IMR-90 (cell line): ENCODE data around the gene ABCB1. TPM values are rescaled to one million over a fixed set of nuclear protein-coding genes. Genes with fewer than 3 reads are reported as not detected.
"Not testable (repeated sequence)": the region's sequence is repeated elsewhere in the genome, so short reads cannot be mapped to it uniquely, and the experiment has no call there.

Experiments used
- ATAC-seq: fragments of 200-7000 bp; cut with Tn5 transposase; 2 replicates; pipeline ENCODE4 v1.9.1; 2020; ENCODE audit warnings: low read depth, mild to moderate bottlenecking, moderate library complexity
- BruUV-seq: library from RNA; stranded (reverse); fragments of 400-500 nt; replicated peaks from 2 replicates; lab custom pipeline; 2021; lab: Mats Ljungman, UMichigan
- CTCF ChIA-PET: fragments of 300-600 bp; formaldehyde crosslinking; extraction: SDS; loops from one replicate; lab custom pipeline; 2021; ENCODE audit warnings: antibody characterized with exemption; lab: Yijun Ruan, JAX
- POLR2A ChIA-PET: fragments of 300-600 bp; sonication (Branson Sonifier 250); formaldehyde crosslinking; loops from one replicate; lab custom pipeline; 2022; ENCODE audit warnings: antibody characterized with exemption; ENCODE audit not compliant: unreplicated experiment; lab: Charles Lee
- DNase-seq: peaks from one replicate; pipeline ENCODE4 v3.0.0; 2013
- H2AFZ ChIP-seq: replicated peaks from 2 replicates; pipeline ENCODE3; 2013; ENCODE audit warnings: low read length, mild to moderate bottlenecking; ENCODE audit not compliant: poor library complexity
- H2AK5ac ChIP-seq: 2 replicates; pipeline ENCODE4 v1.6.1; 2013; ENCODE audit warnings: low read depth, low read length, inconsistent platforms
- H2AK9ac ChIP-seq: replicated peaks from 2 replicates; pipeline ENCODE3; 2013; ENCODE audit warnings: mild to moderate bottlenecking, low read depth, low read length, moderate library complexity; ENCODE audit not compliant: poor library complexity
- H2BK120ac ChIP-seq: 2 replicates; pipeline ENCODE4 v1.6.1; 2013; ENCODE audit warnings: low read depth, low read length, inconsistent platforms
- H2BK15ac ChIP-seq: 3 replicates; pipeline ENCODE4 v1.6.1; 2013; ENCODE audit warnings: low read depth, low read length, inconsistent platforms
- H2BK20ac ChIP-seq: 2 replicates; pipeline ENCODE4 v1.6.1; 2013; ENCODE audit warnings: low read depth, mild to moderate bottlenecking, inconsistent platforms, low read length, moderate library complexity
- H2BK5ac ChIP-seq: 2 replicates; pipeline ENCODE4 v1.6.1; 2013; ENCODE audit warnings: mild to moderate bottlenecking, low read depth, low read length, inconsistent platforms; ENCODE audit not compliant: poor library complexity, severe bottlenecking
- H3K14ac ChIP-seq: replicated peaks from 2 replicates; pipeline ENCODE4 v1.6.1; 2013; ENCODE audit warnings: low read depth, low read length, inconsistent platforms
- H3K18ac ChIP-seq: 2 replicates; pipeline ENCODE4 v1.6.1; 2013; ENCODE audit warnings: low read depth, low read length, control low read depth
- H3K23ac ChIP-seq: 2 replicates; pipeline ENCODE4 v1.6.1; 2013; ENCODE audit warnings: low read depth, low read length, inconsistent platforms
- H3K27ac ChIP-seq: 2 replicates; pipeline ENCODE4 v1.5.1; 2013; ENCODE audit warnings: mild to moderate bottlenecking, control low read depth, low read length; ENCODE audit not compliant: insufficient read depth
- H3K27me3 ChIP-seq: 2 replicates; pipeline ENCODE4 v1.6.1; 2013; ENCODE audit warnings: low read length; ENCODE audit not compliant: control insufficient read depth, insufficient read depth
- H3K36me3 ChIP-seq: 2 replicates; pipeline ENCODE4 v1.6.1; 2013; ENCODE audit warnings: low read length, mixed read lengths; ENCODE audit not compliant: control insufficient read depth, insufficient read depth
- H3K4ac ChIP-seq: 2 replicates; pipeline ENCODE4 v1.6.1; 2013; ENCODE audit warnings: low read depth, low read length, inconsistent platforms
- H3K4me1 ChIP-seq: 2 replicates; pipeline ENCODE4 v1.6.1; 2013; ENCODE audit warnings: low read length, mixed read lengths; ENCODE audit not compliant: control insufficient read depth, insufficient read depth
- H3K4me2 ChIP-seq: 2 replicates; pipeline ENCODE4 v1.6.1; 2013; ENCODE audit warnings: low read depth, mild to moderate bottlenecking, control low read depth, low read length, moderate library complexity
- H3K4me3 ChIP-seq: 2 replicates; pipeline ENCODE4 v1.5.1; 2013; ENCODE audit warnings: low read depth, mild to moderate bottlenecking, control low read depth, low read length, moderate library complexity; ENCODE audit not compliant: insufficient read depth
- H3K56ac ChIP-seq: 2 replicates; pipeline ENCODE4 v1.6.1; 2013; ENCODE audit warnings: low read length, inconsistent platforms; ENCODE audit not compliant: insufficient read depth; ENCODE audit errors: extremely low read depth
- H3K79me1 ChIP-seq, 2 experiments: 2 replicates each; pipeline ENCODE4 v1.6.1; 2013; ENCODE audit warnings: low read length in 2 of 2, inconsistent platforms in 1 of 2, low read depth in 1 of 2
- H3K9ac ChIP-seq: 2 replicates; pipeline ENCODE4 v1.6.1; 2013; ENCODE audit warnings: low read depth, low read length, control low read depth
- H3K9me1 ChIP-seq: 2 replicates; pipeline ENCODE4 v1.6.1; 2013; ENCODE audit warnings: low read length, inconsistent platforms; ENCODE audit not compliant: insufficient read depth
- H3K9me3 ChIP-seq: 2 replicates; pipeline ENCODE4 v1.6.1; 2013; ENCODE audit warnings: low read length; ENCODE audit not compliant: control insufficient read depth, insufficient read depth
- H4K20me1 ChIP-seq: 2 replicates; pipeline ENCODE4 v1.6.1; 2013; ENCODE audit warnings: low read length, inconsistent platforms; ENCODE audit not compliant: insufficient read depth
- H4K5ac ChIP-seq: 2 replicates; pipeline ENCODE4 v1.6.1; 2013; ENCODE audit warnings: mild to moderate bottlenecking, low read depth, low read length, control low read depth
- H4K8ac ChIP-seq, 2 experiments: 2 replicates each; pipeline ENCODE4 v1.6.1; 2013; ENCODE audit warnings: low read depth in 2 of 2, low read length in 2 of 2, control low read depth in 1 of 2, inconsistent platforms in 1 of 2
- H4K91ac ChIP-seq: 2 replicates; pipeline ENCODE4 v1.6.1; 2013; ENCODE audit warnings: low read depth, low read length, inconsistent platforms; ENCODE audit not compliant: insufficient read depth
- ELK1 ChIP-seq: fragments of 150-350 bp; IDR thresholded peaks from 2 replicates; pipeline ENCODE4 v1.6.1; 2016; ENCODE audit warnings: low read depth, mild to moderate bottlenecking, low read length, moderate library complexity, borderline replicate concordance
- MAFK ChIP-seq: IDR thresholded peaks from 2 replicates; pipeline ENCODE4 v1.6.1; 2012; ENCODE audit warnings: low read depth, low read length, improper control_type of control experiment
- MXI1 ChIP-seq: IDR thresholded peaks from 2 replicates; pipeline ENCODE4 v1.6.1; 2012; ENCODE audit warnings: low read depth, mild to moderate bottlenecking, low read length, moderate library complexity, borderline replicate concordance
- POLR2A ChIP-seq: IDR thresholded peaks from 2 replicates; pipeline ENCODE4 v1.6.1; 2012; ENCODE audit warnings: mild to moderate bottlenecking, low read depth, low read length
- RCOR1 ChIP-seq: IDR thresholded peaks from 2 replicates; pipeline ENCODE4 v1.6.1; 2012; ENCODE audit warnings: mild to moderate bottlenecking, low read length, improper control_type of control experiment; ENCODE audit not compliant: insufficient replicate concordance
- RFX5 ChIP-seq: IDR thresholded peaks from 2 replicates; pipeline ENCODE4 v1.8.0; 2012; ENCODE audit warnings: low read depth, mild to moderate bottlenecking, low read length, moderate library complexity
- SMC3 ChIP-seq: fragments of 150-350 bp; IDR thresholded peaks from 2 replicates; pipeline ENCODE4 v1.6.1; 2016; ENCODE audit warnings: low read depth, mild to moderate bottlenecking, antibody characterized with exemption, low read length, moderate library complexity
- WGBS, 2 experiments: methylation state at CpG; one replicate each; pipeline versions ENCODE4 v1.1.5 to v1.1.7; 2013; ENCODE audit warnings: missing lambda C conversion rate in 2 of 2; ENCODE audit not compliant: insufficient read length in 1 of 2; ENCODE audit errors: extremely low coverage in 2 of 2; 5-methylcytosine and 5-hydroxymethylcytosine counted together
- dilution Hi-C: fragments of 300-500 bp; cut with HindIII; formaldehyde crosslinking; loops from one replicate; pipeline ENCODE4 v1.14.3; 2018; ENCODE audit warnings: low sequenced_read_pairs; ENCODE audit not compliant: unreplicated experiment
- in situ Hi-C: fragments of 300-500 bp; cut with MboI; formaldehyde crosslinking; loops from 3 replicates; pipeline ENCODE4 v1.14.3; 2019; ENCODE audit warnings: low sequenced_read_pairs, inconsistent platforms, mixed read lengths
- intact Hi-C: fragments of 100-400 bp; cut with micrococcal nuclease; formaldehyde crosslinking; loops from 2 replicates; pipeline ENCODE4 v1.10.0; 2022
- polyA plus RNA-seq, 3 experiments: library from polyadenylated mRNA; depleted of rRNA; stranded (reverse); fragments of >200 nt; gene quantifications; 2 replicates each; pipeline ENCODE4 v1.2.3, GENCODE V29; 2012; ENCODE audit warnings: low replicate concordance in 1 of 3
- total RNA-seq: library from RNA; depleted of rRNA; stranded (reverse); fragments of >200 nt; gene quantifications from 2 replicates; pipeline ENCODE4 v1.2.3, GENCODE V29; 2012

ABCB1 gene
- total and polyA plus RNA-seq, 2 of the 4 experiments (the other 2 are of a cell fraction): 0.80 to 0.90 TPM

- Histone ChIP-seq H3K36me3 (no peaks in the 10 kb centered on the region), H3K9me1 (no peaks in the 10 kb centered on the region), H3K27ac (no peak overlapping the region), H2AFZ (peak overlapping the region; percentile 23), H3K18ac (no peak overlapping the region), H3K23ac (no peak overlapping the region), H4K8ac (no peak overlapping the region), H3K9me3 (no peaks in the 10 kb centered on the region), H3K4ac (no peak overlapping the region), H3K14ac (no peak overlapping the region), H2BK5ac (no peak overlapping the region), H2BK120ac (no peak overlapping the region), H3K4me2 (no peak overlapping the region), H4K20me1 (no peaks in the 10 kb centered on the region), H3K9ac (no peak overlapping the region), H4K91ac (no peak overlapping the region), H3K79me1 (no peaks in the 10 kb centered on the region), H3K27me3 (peaks cover 2% of the 10 kb centered on the region; the same call in 1 of the 2 replicates), H3K4me1 (no peaks in the 10 kb centered on the region), H2BK20ac (no peak overlapping the region), H3K4me3 (no peak overlapping the region), H2BK15ac (no peak overlapping the region), H3K56ac (no peak overlapping the region), H2AK9ac (no peak overlapping the region), H2AK5ac (no peak overlapping the region), H4K5ac (no peak overlapping the region)
- dilution Hi-C loops (no loop called here), in situ Hi-C loops (no loop called here), intact Hi-C loops (no loop called here)
- DNase-seq (no peak), ATAC-seq (no peak)
- POLR2A ChIA-PET: interaction anchor here (0.6 kb wide), 1 partner anchor 105 kb away, joined by 9 read pairs; no protein-coding TSS in a partner anchor
- BruUV-seq: no TSS peak
- TF ChIP-seq MAFK: no peak
- no peak for TF ChIP-seq SMC3
- TF ChIP-seq ELK1: no peak
- no peak for TF ChIP-seq RFX5
- TF ChIP-seq POLR2A: no peak
- no peak for TF ChIP-seq RCOR1
- no peak for TF ChIP-seq MXI1
- no CpG with 5 or more reads among the region's 2 CpGs for WGBS, 2 experiments
- CTCF ChIA-PET: no interaction called here
Measured at GRCh38 chr7:87463982-87464381, 136.7 kb downstream of the ABCB1 start.

GRCh38 chr7:87460444-87460843 lies 140.2 kb downstream of the ABCB1 start:
- H3K9me3 ChIP-seq, intact Hi-C loops, H3K9me1 ChIP-seq, H4K20me1 ChIP-seq, H3K27ac ChIP-seq, in situ Hi-C loops, H3K79me1 ChIP-seq, dilution Hi-C loops, H4K91ac ChIP-seq, H4K8ac ChIP-seq, H2AK5ac ChIP-seq, H3K56ac ChIP-seq, H3K36me3 ChIP-seq, H3K4ac ChIP-seq, DNase-seq, ATAC-seq, BruUV-seq, H4K5ac ChIP-seq, H3K23ac ChIP-seq, H2AFZ ChIP-seq, H3K18ac ChIP-seq, H2BK120ac ChIP-seq, H3K4me3 ChIP-seq, H2AK9ac ChIP-seq, H3K14ac ChIP-seq, H3K4me2 ChIP-seq, H2BK15ac ChIP-seq, H3K4me1 ChIP-seq, H2BK20ac ChIP-seq, H2BK5ac ChIP-seq, POLR2A ChIA-PET, H3K27me3 ChIP-seq, H3K9ac ChIP-seq: not testable (repeated sequence)
- no CpG with 5 or more reads among the region's 3 CpGs for WGBS, 2 experiments
- CTCF ChIA-PET: interaction anchor here (0.6 kb wide), 1 partner anchor 394 kb away, joined by 3 read pairs; no protein-coding TSS in a partner anchor
